IMR-90 (cell line): ENCODE measurements around the gene MORC1. TPM values are rescaled to one million over a fixed set of nuclear protein-coding genes. Genes with fewer than 3 reads are reported as not detected.

ENCODE experiments used
- ATAC-seq: fragments of 200-7000 bp; cut with Tn5 transposase; 2 replicates; pipeline ENCODE4 v1.9.1; 2020; ENCODE audit warnings: low read depth, mild to moderate bottlenecking, moderate library complexity
- BruUV-seq: library from RNA; stranded (reverse); fragments of 400-500 nt; replicated peaks from 2 replicates; lab custom pipeline; 2021; lab: Mats Ljungman, UMichigan
- CTCF ChIA-PET: fragments of 300-600 bp; formaldehyde crosslinking; extraction: SDS; loops from one replicate; lab custom pipeline; 2021; ENCODE audit warnings: antibody characterized with exemption; lab: Yijun Ruan, JAX
- POLR2A ChIA-PET: fragments of 300-600 bp; sonication (Branson Sonifier 250); formaldehyde crosslinking; loops from one replicate; lab custom pipeline; 2022; ENCODE audit warnings: antibody characterized with exemption; ENCODE audit not compliant: unreplicated experiment; lab: Charles Lee
- DNase-seq: peaks from one replicate; pipeline ENCODE4 v3.0.0; 2013
- H2AFZ ChIP-seq: replicated peaks from 2 replicates; pipeline ENCODE3; 2013; ENCODE audit warnings: low read length, mild to moderate bottlenecking; ENCODE audit not compliant: poor library complexity
- H2AK5ac ChIP-seq: 2 replicates; pipeline ENCODE4 v1.6.1; 2013; ENCODE audit warnings: low read depth, low read length, inconsistent platforms
- H2AK9ac ChIP-seq: replicated peaks from 2 replicates; pipeline ENCODE3; 2013; ENCODE audit warnings: mild to moderate bottlenecking, low read depth, low read length, moderate library complexity; ENCODE audit not compliant: poor library complexity
- H2BK120ac ChIP-seq: 2 replicates; pipeline ENCODE4 v1.6.1; 2013; ENCODE audit warnings: low read depth, low read length, inconsistent platforms
- H2BK15ac ChIP-seq: 3 replicates; pipeline ENCODE4 v1.6.1; 2013; ENCODE audit warnings: low read depth, low read length, inconsistent platforms
- H2BK20ac ChIP-seq: 2 replicates; pipeline ENCODE4 v1.6.1; 2013; ENCODE audit warnings: low read depth, mild to moderate bottlenecking, inconsistent platforms, low read length, moderate library complexity
- H2BK5ac ChIP-seq: 2 replicates; pipeline ENCODE4 v1.6.1; 2013; ENCODE audit warnings: mild to moderate bottlenecking, low read depth, low read length, inconsistent platforms; ENCODE audit not compliant: poor library complexity, severe bottlenecking
- H3K14ac ChIP-seq: replicated peaks from 2 replicates; pipeline ENCODE4 v1.6.1; 2013; ENCODE audit warnings: low read depth, low read length, inconsistent platforms
- H3K18ac ChIP-seq: 2 replicates; pipeline ENCODE4 v1.6.1; 2013; ENCODE audit warnings: low read depth, low read length, control low read depth
- H3K23ac ChIP-seq: 2 replicates; pipeline ENCODE4 v1.6.1; 2013; ENCODE audit warnings: low read depth, low read length, inconsistent platforms
- H3K27ac ChIP-seq: 2 replicates; pipeline ENCODE4 v1.5.1; 2013; ENCODE audit warnings: mild to moderate bottlenecking, control low read depth, low read length; ENCODE audit not compliant: insufficient read depth
- H3K27me3 ChIP-seq: 2 replicates; pipeline ENCODE4 v1.6.1; 2013; ENCODE audit warnings: low read length; ENCODE audit not compliant: control insufficient read depth, insufficient read depth
- H3K36me3 ChIP-seq: 2 replicates; pipeline ENCODE4 v1.6.1; 2013; ENCODE audit warnings: low read length, mixed read lengths; ENCODE audit not compliant: control insufficient read depth, insufficient read depth
- H3K4ac ChIP-seq: 2 replicates; pipeline ENCODE4 v1.6.1; 2013; ENCODE audit warnings: low read depth, low read length, inconsistent platforms
- H3K4me1 ChIP-seq: 2 replicates; pipeline ENCODE4 v1.6.1; 2013; ENCODE audit warnings: low read length, mixed read lengths; ENCODE audit not compliant: control insufficient read depth, insufficient read depth
- H3K4me2 ChIP-seq: 2 replicates; pipeline ENCODE4 v1.6.1; 2013; ENCODE audit warnings: low read depth, mild to moderate bottlenecking, control low read depth, low read length, moderate library complexity
- H3K4me3 ChIP-seq: 2 replicates; pipeline ENCODE4 v1.5.1; 2013; ENCODE audit warnings: low read depth, mild to moderate bottlenecking, control low read depth, low read length, moderate library complexity; ENCODE audit not compliant: insufficient read depth
- H3K56ac ChIP-seq: 2 replicates; pipeline ENCODE4 v1.6.1; 2013; ENCODE audit warnings: low read length, inconsistent platforms; ENCODE audit not compliant: insufficient read depth; ENCODE audit errors: extremely low read depth
- H3K79me1 ChIP-seq, 2 experiments: 2 replicates each; pipeline ENCODE4 v1.6.1; 2013; ENCODE audit warnings: low read length in 2 of 2, inconsistent platforms in 1 of 2, low read depth in 1 of 2
- H3K9ac ChIP-seq: 2 replicates; pipeline ENCODE4 v1.6.1; 2013; ENCODE audit warnings: low read depth, low read length, control low read depth
- H3K9me1 ChIP-seq: 2 replicates; pipeline ENCODE4 v1.6.1; 2013; ENCODE audit warnings: low read length, inconsistent platforms; ENCODE audit not compliant: insufficient read depth
- H3K9me3 ChIP-seq: 2 replicates; pipeline ENCODE4 v1.6.1; 2013; ENCODE audit warnings: low read length; ENCODE audit not compliant: control insufficient read depth, insufficient read depth
- H4K20me1 ChIP-seq: 2 replicates; pipeline ENCODE4 v1.6.1; 2013; ENCODE audit warnings: low read length, inconsistent platforms; ENCODE audit not compliant: insufficient read depth
- H4K5ac ChIP-seq: 2 replicates; pipeline ENCODE4 v1.6.1; 2013; ENCODE audit warnings: mild to moderate bottlenecking, low read depth, low read length, control low read depth
- H4K8ac ChIP-seq, 2 experiments: 2 replicates each; pipeline ENCODE4 v1.6.1; 2013; ENCODE audit warnings: low read depth in 2 of 2, low read length in 2 of 2, control low read depth in 1 of 2, inconsistent platforms in 1 of 2
- H4K91ac ChIP-seq: 2 replicates; pipeline ENCODE4 v1.6.1; 2013; ENCODE audit warnings: low read depth, low read length, inconsistent platforms; ENCODE audit not compliant: insufficient read depth
- BHLHE40 ChIP-seq: fragments of 150-350 bp; IDR thresholded peaks from 2 replicates; pipeline ENCODE4 v1.6.1; 2016; ENCODE audit warnings: mild to moderate bottlenecking, low read depth, low read length
- MAZ ChIP-seq: IDR thresholded peaks from 2 replicates; pipeline ENCODE4 v1.6.1; 2012; ENCODE audit warnings: low read depth, mild to moderate bottlenecking, low read length, improper control_type of control experiment, moderate library complexity, borderline replicate concordance
- POLR2A ChIP-seq: IDR thresholded peaks from 2 replicates; pipeline ENCODE4 v1.6.1; 2012; ENCODE audit warnings: mild to moderate bottlenecking, low read depth, low read length
- RFX5 ChIP-seq: IDR thresholded peaks from 2 replicates; pipeline ENCODE4 v1.8.0; 2012; ENCODE audit warnings: low read depth, mild to moderate bottlenecking, low read length, moderate library complexity
- SMC3 ChIP-seq: fragments of 150-350 bp; IDR thresholded peaks from 2 replicates; pipeline ENCODE4 v1.6.1; 2016; ENCODE audit warnings: low read depth, mild to moderate bottlenecking, antibody characterized with exemption, low read length, moderate library complexity
- USF2 ChIP-seq: fragments of 150-350 bp; IDR thresholded peaks from 2 replicates; pipeline ENCODE4 v1.6.1; 2017; ENCODE audit warnings: mild to moderate bottlenecking, antibody characterized with exemption, low read length, low read depth
- WGBS, 2 experiments: methylation state at CpG; one replicate each; pipeline versions ENCODE4 v1.1.5 to v1.1.7; 2013; ENCODE audit warnings: missing lambda C conversion rate in 2 of 2; ENCODE audit not compliant: insufficient read length in 1 of 2; ENCODE audit errors: extremely low coverage in 2 of 2; 5-methylcytosine and 5-hydroxymethylcytosine counted together
- dilution Hi-C: fragments of 300-500 bp; cut with HindIII; formaldehyde crosslinking; loops from one replicate; pipeline ENCODE4 v1.14.3; 2018; ENCODE audit warnings: low sequenced_read_pairs; ENCODE audit not compliant: unreplicated experiment
- in situ Hi-C: fragments of 300-500 bp; cut with MboI; formaldehyde crosslinking; loops from 3 replicates; pipeline ENCODE4 v1.14.3; 2019; ENCODE audit warnings: low sequenced_read_pairs, inconsistent platforms, mixed read lengths
- intact Hi-C: fragments of 100-400 bp; cut with micrococcal nuclease; formaldehyde crosslinking; loops from 2 replicates; pipeline ENCODE4 v1.10.0; 2022
- polyA plus RNA-seq, 3 experiments: library from polyadenylated mRNA; depleted of rRNA; stranded (reverse); fragments of >200 nt; gene quantifications; 2 replicates each; pipeline ENCODE4 v1.2.3, GENCODE V29; 2012; ENCODE audit warnings: low replicate concordance in 1 of 3
- total RNA-seq: library from RNA; depleted of rRNA; stranded (reverse); fragments of >200 nt; gene quantifications from 2 replicates; pipeline ENCODE4 v1.2.3, GENCODE V29; 2012

Gene MORC1
- total and polyA plus RNA-seq, 2 of the 4 experiments (the other 2 are of a cell fraction), result not detected

DNA sequence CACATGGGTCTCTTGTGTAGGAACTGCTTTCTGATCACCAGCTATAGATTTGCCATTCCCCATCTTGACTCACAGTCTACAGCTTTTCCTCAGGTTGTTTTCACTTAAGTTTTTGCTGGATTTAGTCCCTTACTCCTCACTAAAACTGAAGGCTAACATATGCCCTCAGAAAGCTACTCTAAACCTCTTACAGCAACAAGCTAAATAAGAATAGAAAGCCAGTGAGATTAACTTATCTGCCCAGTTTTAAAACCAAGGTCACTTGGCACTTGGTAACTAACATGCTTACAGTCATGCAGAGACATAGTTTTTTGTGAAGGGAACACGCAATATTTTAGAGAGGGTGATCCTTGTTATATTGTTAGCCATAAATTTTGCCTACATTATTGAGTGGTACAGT, 164.2 kb downstream of the MORC1 start, which contains the start of gene GUCA1C:
Gene GUCA1C (minus strand): TSS at position 180 of the 400 bp plus-strand sequence. CDS start 117 bp downstream, at position 63.
- POLR2A ChIA-PET, result no interaction called here
- no peak within 1 kb of the TSS for H2BK20ac ChIP-seq
- in situ Hi-C loops, result no loop called here

More for the DNA sequence above, 164.2 kb downstream of the MORC1 start, which contains the start of gene GUCA1C:
- intact Hi-C loops (no loop called here), dilution Hi-C loops (no loop called here)
- H3K14ac ChIP-seq, result no peak within 1 kb of the TSS
- CTCF ChIA-PET, result no interaction called here
- H2AK9ac ChIP-seq, result no peak within 1 kb of the TSS
- no peaks in the 10 kb centered on the region for H3K27me3 ChIP-seq
- no peak for DNase-seq
- no peak within 1 kb of the TSS for H3K9ac ChIP-seq
- no peak within 1 kb of the TSS for H4K8ac ChIP-seq
- no peaks in the 10 kb centered on the region for H3K4me1 ChIP-seq
- no peak within 1 kb of the TSS for H2AK5ac ChIP-seq
- H3K9me1 ChIP-seq, result no peaks in the 10 kb centered on the region
- no peak within 1 kb of the TSS for H3K27ac ChIP-seq
- H2AFZ ChIP-seq, result no peak within 1 kb of the TSS
- no TSS peak for BruUV-seq
- no peak within 1 kb of the TSS for H2BK5ac ChIP-seq
- H4K91ac ChIP-seq, result no peak within 1 kb of the TSS
- no peak within 1 kb of the TSS for H3K56ac ChIP-seq
- no peak within 1 kb of the TSS for H3K23ac ChIP-seq
- H4K20me1 ChIP-seq, result no peaks in the 10 kb centered on the region
- H4K5ac ChIP-seq, result no peak within 1 kb of the TSS
- no peak within 1 kb of the TSS for H3K4me3 ChIP-seq
- H3K79me1 ChIP-seq, result no peaks in the 10 kb centered on the region
- H2BK15ac ChIP-seq, result no peak within 1 kb of the TSS
- TF ChIP-seq MAZ (no peak), USF2 (no peak), RFX5 (no peak), SMC3 (no peak), BHLHE40 (no peak), POLR2A (no peak)
- H3K4ac ChIP-seq, result no peak within 1 kb of the TSS
- ATAC-seq, result no peak
- no peak within 1 kb of the TSS for H2BK120ac ChIP-seq
- no peaks in the 10 kb centered on the region for H3K36me3 ChIP-seq
- H3K18ac ChIP-seq, result no peak within 1 kb of the TSS
- no peaks in the 10 kb centered on the region for H3K9me3 ChIP-seq
- H3K4me2 ChIP-seq, result no peak within 1 kb of the TSS
- no CpG with 5 or more reads among the region's 1 CpG for WGBS, 2 experiments
